Left lung (tissue), 10 donors: ENCODE measurements around the gene FYN. TPM values are rescaled to one million over a fixed set of nuclear protein-coding genes. Genes with fewer than 3 reads are reported as not detected.
A peak's percentile ranks its signal among the peaks of the same experiment; 100 is the strongest.

Source experiments
- ATAC-seq: fragments of 200-7000 bp; cut with Tn5 transposase; one replicate; pipeline ENCODE4 v1.9.1; 2020; ENCODE audit warnings: moderate library complexity
- DNase-seq, 4 donors: peaks; one replicate each; pipeline ENCODE4 v3.0.0-alpha.2; 2013 to 2020
- H3K27ac ChIP-seq, 2 donors: fragments of 200-600 bp; sonication (generic) in 1 of 2; one replicate each; pipeline versions ENCODE4 v1.5.0 to v1.8.0; 2020 to 2021
- H3K27me3 ChIP-seq, 2 donors: fragments of 200-600 bp; sonication (generic) in 1 of 2; one replicate each; pipeline versions ENCODE4 v1.5.0 to v1.8.0; 2020 to 2021
- H3K36me3 ChIP-seq, 2 donors: fragments of 200-600 bp; sonication (generic) in 1 of 2; one replicate each; pipeline versions ENCODE4 v1.5.0 to v1.8.0; 2020 to 2021
- H3K4me1 ChIP-seq, 2 donors: fragments of 200-600 bp; one replicate each; pipeline ENCODE4 v1.8.0; 2021
- H3K4me3 ChIP-seq, 2 donors: fragments of 200-600 bp; sonication (generic) in 1 of 2; one replicate each; pipeline versions ENCODE4 v1.5.0 to v1.8.0; 2020 to 2021; ENCODE audit warnings: mild to moderate bottlenecking in 1 of 2
- H3K9me3 ChIP-seq, 2 donors: fragments of 200-600 bp; sonication (generic) in 1 of 2; one replicate each; pipeline versions ENCODE4 v1.5.0 to v1.8.0; 2020 to 2021
- CTCF ChIP-seq, 2 donors: fragments of 200-600 bp; sonication (generic) in 1 of 2; IDR thresholded peaks; one replicate each; pipeline versions ENCODE4 v1.5.0 to v1.8.0; 2021; ENCODE audit warnings: antibody characterized with exemption in 2 of 2
- intact Hi-C, 2 donors: fragments of 100-400 bp; cut with DNase I; formaldehyde crosslinking; loops; one replicate each; pipeline versions ENCODE4 v1.11.2 to v1.14.2; 2022
- polyA plus RNA-seq, 6 donors: library from polyadenylated mRNA; unstranded; fragments of 120-200 nt; gene quantifications; one replicate each; pipeline ENCODE4 v1.2.1, GENCODE V29; 2013; ENCODE audit not compliant: insufficient read length in 6 of 6
- total RNA-seq, 2 donors: library from RNA; stranded (reverse); fragmentation: NEBNext Ultra II Directional; extraction: Animal tissue kit (Norgen Biotek cat#: 25700); gene quantifications; one replicate each; pipeline ENCODE4 v1.2.1, GENCODE V29; 2021
- donor health status: DM: no; HTN: yes; CAD: no.
- donor health status: DM: no; HTN: no; CAD: no.

FYN gene
- total and polyA plus RNA-seq, 8 donors = 58.8 to 165 (median 144) TPM

- Histone ChIP-seq H3K4me1 (no peaks in the 10 kb centered on the region), H3K27ac (no peak overlapping the region), H3K9me3 (no peaks in the 10 kb centered on the region), H3K36me3 (no peaks in the 10 kb centered on the region), H3K27me3 (no peaks in the 10 kb centered on the region), H3K4me3 (no peak overlapping the region)
- DNase-seq = no peak
- TF ChIP-seq CTCF (IDR thresholded peaks at IDR 0.05) = no peak
- intact Hi-C loops = no loop called here
- no peak for ATAC-seq
Measured at GRCh38 chr6:111652156-111652555, 221.1 kb downstream of the FYN start.

GRCh38 chr6:111651185-111652034, 221.8 kb downstream of the FYN start:
- TF ChIP-seq CTCF (IDR thresholded peaks at IDR 0.05) = no peak
- DNase-seq (no peak), ATAC-seq (no peak)
- Histone ChIP-seq H3K36me3 (no peaks in the 10 kb centered on the region), H3K9me3 (no peaks in the 10 kb centered on the region), H3K27ac (no peak overlapping the region), H3K27me3 (no peaks in the 10 kb centered on the region), H3K4me3 (no peak overlapping the region), H3K4me1 (no peaks in the 10 kb centered on the region)
- intact Hi-C loops = no loop called here

DNA sequence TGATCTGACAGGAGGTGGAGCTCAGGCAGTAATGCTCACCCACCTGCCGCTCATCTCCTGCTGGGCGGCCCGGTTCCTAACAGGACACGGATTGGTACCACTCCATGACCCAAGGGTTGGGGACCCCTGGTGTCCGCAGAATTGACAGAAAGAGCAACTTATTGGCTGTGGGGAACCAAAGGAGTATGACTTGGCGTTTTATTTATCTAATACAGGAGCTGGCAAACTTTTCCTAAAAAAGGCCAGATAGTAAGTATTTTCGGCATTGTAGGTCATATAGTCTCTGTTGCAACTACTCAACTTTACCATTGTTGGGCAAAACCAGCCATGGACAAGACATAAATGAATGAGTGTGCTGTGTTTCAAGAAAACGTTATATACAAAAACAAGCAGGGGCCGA, 223.2 kb downstream of the FYN start:
- Histone ChIP-seq H3K4me3 (no peak overlapping the region), H3K36me3 (no peaks in the 10 kb centered on the region), H3K27ac (no peak overlapping the region), H3K9me3 (no peaks in the 10 kb centered on the region), H3K27me3 (no peaks in the 10 kb centered on the region), H3K4me1 (no peaks in the 10 kb centered on the region)
- intact Hi-C loops = no loop called here
- no peak for DNase-seq
- no peak for ATAC-seq
- TF ChIP-seq CTCF (IDR thresholded peaks at IDR 0.05) = no peak

- DNase-seq (no peak), ATAC-seq (no peak)
- TF ChIP-seq CTCF (IDR thresholded peaks at IDR 0.05) = no peak
- Histone ChIP-seq H3K9me3 (no peaks in the 10 kb centered on the region), H3K36me3 (no peaks in the 10 kb centered on the region), H3K27ac (no peak overlapping the region), H3K4me3 (no peak overlapping the region), H3K27me3 (no peaks in the 10 kb centered on the region), H3K4me1 (no peaks in the 10 kb centered on the region)
- intact Hi-C loops = no loop called here
Measured at GRCh38 chr6:111648100-111648499, 225.2 kb downstream of the FYN start.

- Histone ChIP-seq H3K27me3 (no peaks in the 10 kb centered on the region), H3K36me3 (no peaks in the 10 kb centered on the region), H3K4me3 (no peak overlapping the region), H3K4me1 (peaks cover 0 to 8% of the 10 kb centered on the region in 2 donors), H3K27ac (peak overlapping the region in 1 of 2 donors; percentile 53), H3K9me3 (no peaks in the 10 kb centered on the region)
- intact Hi-C loops = no loop called here
- TF ChIP-seq CTCF (IDR thresholded peaks at IDR 0.05) = no peak
- ATAC-seq (peak; percentile 50), DNase-seq (no peak)
Measured at GRCh38 chr6:111646942-111647341, 226.3 kb downstream of the FYN start.
